GM12878 (cell line): Measurements from ENCODE around the gene C4orf33. TPM values are rescaled to one million over a fixed set of nuclear protein-coding genes. Genes with fewer than 3 reads are reported as not detected.

Experiments used
- ATAC-seq: fragments of 200-7000 bp; cut with Tn5 transposase; 3 replicates; pipeline ENCODE4 v1.9.1; 2020; ENCODE audit warnings: mild to moderate bottlenecking, moderate library complexity
- BruUV-seq: library from RNA; stranded (reverse); fragments of 400-500 nt; replicated peaks from 2 replicates; lab custom pipeline; 2021; lab: Mats Ljungman, UMichigan
- CTCF ChIA-PET: fragments of 300-600 bp; sonication (Branson Sonifier 250); formaldehyde crosslinking; extraction: SDS; loops from one replicate; lab custom pipeline; 2021; ENCODE audit warnings: inconsistent platforms; lab: Yijun Ruan, JAX
- POLR2A ChIA-PET: fragments of 350-600 bp; formaldehyde crosslinking; extraction: SDS; loops from one replicate; lab custom pipeline; 2021; ENCODE audit warnings: inconsistent platforms; lab: Charles Lee
- RAD21 ChIA-PET: fragments of 300-600 bp; sonication (Branson Sonifier 250); formaldehyde crosslinking; loops from one replicate; lab custom pipeline; 2023; ENCODE audit warnings: antibody characterized with exemption; ENCODE audit not compliant: unreplicated experiment; lab: Charles Lee
- SMC1A ChIA-PET: fragments of 300-600 bp; sonication (Branson Sonifier 250); formaldehyde crosslinking; loops from one replicate; lab custom pipeline; 2023; ENCODE audit not compliant: unreplicated experiment, uncharacterized antibody; lab: Charles Lee
- DNase-seq: peaks from one replicate; pipeline ENCODE4 v3.0.0-alpha.2; 2011; ENCODE audit warnings: low read depth, low spot score
- FAIRE-seq: peaks from 3 replicates; lab custom pipeline; 2011; peaks lifted over from hg19 to GRCh38; lab: Jason Lieb, UNC
- H2AFZ ChIP-seq: 2 replicates; pipeline ENCODE4 v1.6.0; 2011; ENCODE audit warnings: low read depth, low read length, control low read depth; ENCODE audit not compliant: control insufficient read depth
- H3K27ac ChIP-seq: 2 replicates; pipeline ENCODE4 v1.5.1; 2011; ENCODE audit warnings: control low read depth; ENCODE audit not compliant: control insufficient read depth, insufficient read depth
- H3K27me3 ChIP-seq, 2 experiments: replicated peaks in 1 of 2; 2 replicates each; pipeline versions ENCODE4 v1.6.0 to v1.6.1; 2011; ENCODE audit warnings: low read length in 1 of 2; ENCODE audit not compliant: control insufficient read depth in 2 of 2, insufficient read depth in 2 of 2
- H3K36me3 ChIP-seq, 2 experiments: 2 replicates each; pipeline ENCODE4 v1.5.1; 2011; ENCODE audit warnings: low read length in 1 of 2; ENCODE audit not compliant: control insufficient read depth in 2 of 2, insufficient read depth in 2 of 2
- H3K4me1 ChIP-seq: 2 replicates; pipeline ENCODE4 v1.6.1; 2011; ENCODE audit warnings: mild to moderate bottlenecking, low read length, moderate library complexity, mixed read lengths; ENCODE audit not compliant: control insufficient read depth, insufficient read depth
- H3K4me2 ChIP-seq: 2 replicates; pipeline ENCODE4 v1.6.0; 2011; ENCODE audit warnings: control low read depth; ENCODE audit not compliant: control insufficient read depth, insufficient read depth
- H3K4me3 ChIP-seq: fragments of 200-600 bp; sonication (generic); 2 replicates; pipeline ENCODE4 v1.5.1; 2016
- H3K79me2 ChIP-seq: 2 replicates; pipeline ENCODE4 v1.6.0; 2011; ENCODE audit warnings: low read length; ENCODE audit not compliant: control insufficient read depth, insufficient read depth
- H3K9ac ChIP-seq: 2 replicates; pipeline ENCODE4 v1.8.0; 2011; ENCODE audit warnings: low read length, control low read depth, mixed read lengths; ENCODE audit not compliant: control insufficient read depth, insufficient read depth
- H3K9me3 ChIP-seq: replicated peaks from 3 replicates; pipeline ENCODE4 v1.5.1; 2011; ENCODE audit warnings: mild to moderate bottlenecking, low read length; ENCODE audit not compliant: control insufficient read depth, insufficient read depth
- H4K20me1 ChIP-seq: 2 replicates; pipeline ENCODE4 v1.6.0; 2011; ENCODE audit not compliant: control insufficient read depth, insufficient read depth
- ASH2L ChIP-seq: fragments of 300-600, 200-600 bp; sonication (generic); IDR thresholded peaks from 2 replicates; pipeline ENCODE4 v1.6.1; 2017; ENCODE audit warnings: low read depth, mild to moderate bottlenecking, borderline replicate concordance
- BHLHE40 ChIP-seq, 2 experiments: fragments of 450-650 bp in 1 of 2; IDR thresholded peaks; 2 replicates each; pipeline ENCODE4 v1.6.1; 2011 to 2017; ENCODE audit warnings: low read depth in 2 of 2, borderline replicate concordance in 1 of 2, improper control_type of control experiment in 1 of 2, low read length in 1 of 2, mild to moderate bottlenecking in 1 of 2
- CBX3 ChIP-seq: fragments of 200-600 bp; sonication (generic); IDR thresholded peaks from 2 replicates; pipeline ENCODE4 v1.6.1; 2016; ENCODE audit warnings: low read depth, borderline replicate concordance
- CBX5 ChIP-seq: sonication (generic); IDR thresholded peaks from 2 replicates; pipeline ENCODE4 v1.6.1; 2016; ENCODE audit warnings: low read depth, moderate library complexity, mild to moderate bottlenecking, inconsistent platforms
- MXI1 ChIP-seq: fragments of 150-350 bp; IDR thresholded peaks from 2 replicates; pipeline ENCODE4 v1.6.1; 2011; ENCODE audit warnings: low read depth, mild to moderate bottlenecking, inconsistent platforms, low read length, improper control_type of control experiment
- NFIC ChIP-seq: IDR thresholded peaks from 2 replicates; pipeline ENCODE4 v1.6.1; 2012; ENCODE audit warnings: low read depth, mild to moderate bottlenecking, inconsistent platforms, low read length, moderate library complexity
- NR2C1 ChIP-seq: fragments of 450-650 bp; IDR thresholded peaks from 2 replicates; pipeline ENCODE4 v1.6.1; 2017; ENCODE audit warnings: antibody characterized with exemption, mild to moderate bottlenecking, moderate library complexity
- NR2F1 ChIP-seq: fragments of 450-650 bp; conservative IDR thresholded peaks from 2 replicates; pipeline ENCODE4 v1.6.1; 2017; ENCODE audit warnings: mild to moderate bottlenecking
- POLR2A ChIP-seq: IDR thresholded peaks from 2 replicates; pipeline ENCODE4 v1.6.1; 2011; ENCODE audit warnings: low read depth, mild to moderate bottlenecking, low read length
- POLR2AphosphoS5 ChIP-seq: IDR thresholded peaks from 2 replicates; pipeline ENCODE4 v1.6.1; 2011; ENCODE audit warnings: mild to moderate bottlenecking, low read length, inconsistent platforms
- RELA ChIP-seq: fragments of 450-650 bp; IDR thresholded peaks from 2 replicates; pipeline ENCODE4 v1.8.0; 2014; ENCODE audit warnings: borderline replicate concordance; ENCODE audit not compliant: partially characterized antibody
- SREBF2 ChIP-seq: IDR thresholded peaks from 2 replicates; pipeline ENCODE4 v1.6.1; 2012; ENCODE audit warnings: mild to moderate bottlenecking, low read length
- ZBED1 ChIP-seq: IDR thresholded peaks from 2 replicates; pipeline ENCODE4 v1.6.1; 2016; ENCODE audit warnings: borderline replicate concordance
- in situ Hi-C: fragments of 300-500 bp; cut with MboI; formaldehyde crosslinking; loops from 9 replicates; pipeline ENCODE4 v1.14.3; 2018; ENCODE audit warnings: mixed read lengths
- intact Hi-C: fragments of 100-400 bp; cut with micrococcal nuclease; formaldehyde crosslinking; loops from one replicate; pipeline ENCODE4 v1.14.2; 2022; ENCODE audit not compliant: unreplicated experiment
- polyA plus RNA-seq, 11 experiments: library from polyadenylated mRNA; depleted of rRNA in 4 of 11; unstranded in 6 of 11; stranded (reverse) in 5 of 11; fragments of >200 nt; fragmentation: Nextera tagmentation in 4 of 11; fragmentation: Illumina TruSeq in 1 of 11; extraction: Ambion mirVana in 4 of 11; extraction: Trizol in 1 of 11; gene quantifications; 1 replicate in 1 of 11; 2 replicates in 10 of 11; pipeline versions ENCODE4 v1.2.1 to v1.2.3, GENCODE V29; 2011 to 2016; ENCODE audit warnings: inconsistent platforms in 2 of 11, missing spikeins in 2 of 11, low read depth in 1 of 11
- total RNA-seq, 4 experiments: library from RNA; depleted of rRNA in 3 of 4; stranded (reverse); fragments of >200 nt in 3 of 4; fragmentation: Illumina TruSeq in 1 of 4; extraction: Trizol in 1 of 4; gene quantifications; 2 replicates each; pipeline versions ENCODE4 v1.2.1 to v1.2.3, GENCODE V29; 2013 to 2021
- TF ChIP-seq, protein P1 (sequence below): fragments of 450-650 bp; IDR thresholded peaks from 2 replicates; pipeline ENCODE4 v1.6.1; 2017; ENCODE audit warnings: mild to moderate bottlenecking
- TF ChIP-seq, protein P2 (sequence below): fragments of 150-350 bp; IDR thresholded peaks from 2 replicates; pipeline ENCODE4 v1.6.1; 2014; ENCODE audit warnings: mild to moderate bottlenecking, low read depth, low read length
- TF ChIP-seq, protein P3 (sequence below): fragments of 450-650 bp; formaldehyde crosslinking; IDR thresholded peaks from 2 replicates; pipeline ENCODE4 v1.4.0; 2020; ENCODE audit warnings: mild to moderate bottlenecking, moderate library complexity
- TF ChIP-seq, protein P4 (sequence below): fragments of 450-650 bp; IDR thresholded peaks from 2 replicates; pipeline ENCODE4 v1.6.1; 2016; ENCODE audit warnings: mild to moderate bottlenecking

The C4orf33 gene
- total and polyA plus RNA-seq, 10 of the 15 experiments (the other 5 are each of a cell fraction or from before 2014, with no cell fraction given) = 10.2 to 29.8 (median 20.3) TPM

DNA sequence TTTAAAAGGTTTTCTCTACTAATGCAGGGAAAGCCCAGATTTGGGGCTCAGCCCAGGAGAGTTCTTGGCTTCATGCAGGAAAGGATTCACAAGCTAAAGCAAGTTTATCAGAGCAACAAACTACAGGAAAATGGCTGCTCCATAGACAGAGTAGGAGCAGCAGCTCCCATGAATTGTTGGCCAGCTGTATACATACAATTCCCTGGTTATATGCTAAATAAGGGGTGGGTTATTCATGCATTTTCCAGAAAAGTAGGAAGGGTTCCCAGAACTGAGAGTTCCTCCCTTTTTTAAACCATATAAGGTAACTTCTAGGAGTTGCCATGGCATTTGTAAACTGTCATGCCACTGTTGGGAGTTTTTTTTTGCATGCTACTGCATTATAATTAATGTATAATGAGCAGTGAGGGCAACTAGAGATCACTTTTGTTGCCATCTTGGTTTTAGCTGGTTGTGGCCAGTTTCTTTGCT, 2.6 kb downstream of the C4orf33 start:
- in situ Hi-C loops = loop anchor here (10.0 kb wide), 1 partner anchor 284 kb away; no protein-coding TSS in a partner anchor
- BruUV-seq = no TSS peak
- ChIA-PET CTCF (no interaction called here), POLR2A (no interaction called here), SMC1A (interaction anchor here (1.3 to 1.6 kb wide), 2 partner anchors 9 to 286 kb away, joined by 4 read pairs; no protein-coding TSS in a partner anchor), RAD21 (no interaction called here)
- no peaks in the 10 kb centered on the region for H3K36me3 ChIP-seq
- H3K4me3 ChIP-seq = no peak overlapping the region
- DNase-seq = no peak
- no peak for ATAC-seq
- H3K4me1 ChIP-seq = peaks cover 3% of the 10 kb centered on the region; the same call in 1 of the 2 replicates
- H3K27ac ChIP-seq = no peak overlapping the region
- no peaks in the 10 kb centered on the region for H3K27me3 ChIP-seq
- H4K20me1 ChIP-seq = no peaks in the 10 kb centered on the region
- no peak overlapping the region for H2AFZ ChIP-seq
- intact Hi-C loops = no loop called here
- no peak for FAIRE-seq
- H3K9me3 ChIP-seq = no peaks in the 10 kb centered on the region
- H3K4me2 ChIP-seq = no peak overlapping the region
- H3K79me2 ChIP-seq = peaks cover 1% of the 10 kb centered on the region
- H3K9ac ChIP-seq = no peak overlapping the region
- TF ChIP-seq NFIC = no peak
- no peak for TF ChIP-seq POLR2AphosphoS5
- TF ChIP-seq POLR2A = no peak
- no peak for TF ChIP-seq RELA
- TF ChIP-seq CBX5 = no peak
- TF ChIP-seq, protein P1, sequence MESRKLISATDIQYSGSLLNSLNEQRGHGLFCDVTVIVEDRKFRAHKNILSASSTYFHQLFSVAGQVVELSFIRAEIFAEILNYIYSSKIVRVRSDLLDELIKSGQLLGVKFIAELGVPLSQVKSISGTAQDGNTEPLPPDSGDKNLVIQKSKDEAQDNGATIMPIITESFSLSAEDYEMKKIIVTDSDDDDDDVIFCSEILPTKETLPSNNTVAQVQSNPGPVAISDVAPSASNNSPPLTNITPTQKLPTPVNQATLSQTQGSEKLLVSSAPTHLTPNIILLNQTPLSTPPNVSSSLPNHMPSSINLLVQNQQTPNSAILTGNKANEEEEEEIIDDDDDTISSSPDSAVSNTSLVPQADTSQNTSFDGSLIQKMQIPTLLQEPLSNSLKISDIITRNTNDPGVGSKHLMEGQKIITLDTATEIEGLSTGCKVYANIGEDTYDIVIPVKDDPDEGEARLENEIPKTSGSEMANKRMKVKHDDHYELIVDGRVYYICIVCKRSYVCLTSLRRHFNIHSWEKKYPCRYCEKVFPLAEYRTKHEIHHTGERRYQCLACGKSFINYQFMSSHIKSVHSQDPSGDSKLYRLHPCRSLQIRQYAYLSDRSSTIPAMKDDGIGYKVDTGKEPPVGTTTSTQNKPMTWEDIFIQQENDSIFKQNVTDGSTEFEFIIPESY = no peak
- TF ChIP-seq, protein P2, sequence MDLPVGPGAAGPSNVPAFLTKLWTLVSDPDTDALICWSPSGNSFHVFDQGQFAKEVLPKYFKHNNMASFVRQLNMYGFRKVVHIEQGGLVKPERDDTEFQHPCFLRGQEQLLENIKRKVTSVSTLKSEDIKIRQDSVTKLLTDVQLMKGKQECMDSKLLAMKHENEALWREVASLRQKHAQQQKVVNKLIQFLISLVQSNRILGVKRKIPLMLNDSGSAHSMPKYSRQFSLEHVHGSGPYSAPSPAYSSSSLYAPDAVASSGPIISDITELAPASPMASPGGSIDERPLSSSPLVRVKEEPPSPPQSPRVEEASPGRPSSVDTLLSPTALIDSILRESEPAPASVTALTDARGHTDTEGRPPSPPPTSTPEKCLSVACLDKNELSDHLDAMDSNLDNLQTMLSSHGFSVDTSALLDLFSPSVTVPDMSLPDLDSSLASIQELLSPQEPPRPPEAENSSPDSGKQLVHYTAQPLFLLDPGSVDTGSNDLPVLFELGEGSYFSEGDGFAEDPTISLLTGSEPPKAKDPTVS = no peak
- TF ChIP-seq CBX3 = no peak
- no peak for TF ChIP-seq MXI1
- TF ChIP-seq ASH2L = no peak
- TF ChIP-seq, protein P3, sequence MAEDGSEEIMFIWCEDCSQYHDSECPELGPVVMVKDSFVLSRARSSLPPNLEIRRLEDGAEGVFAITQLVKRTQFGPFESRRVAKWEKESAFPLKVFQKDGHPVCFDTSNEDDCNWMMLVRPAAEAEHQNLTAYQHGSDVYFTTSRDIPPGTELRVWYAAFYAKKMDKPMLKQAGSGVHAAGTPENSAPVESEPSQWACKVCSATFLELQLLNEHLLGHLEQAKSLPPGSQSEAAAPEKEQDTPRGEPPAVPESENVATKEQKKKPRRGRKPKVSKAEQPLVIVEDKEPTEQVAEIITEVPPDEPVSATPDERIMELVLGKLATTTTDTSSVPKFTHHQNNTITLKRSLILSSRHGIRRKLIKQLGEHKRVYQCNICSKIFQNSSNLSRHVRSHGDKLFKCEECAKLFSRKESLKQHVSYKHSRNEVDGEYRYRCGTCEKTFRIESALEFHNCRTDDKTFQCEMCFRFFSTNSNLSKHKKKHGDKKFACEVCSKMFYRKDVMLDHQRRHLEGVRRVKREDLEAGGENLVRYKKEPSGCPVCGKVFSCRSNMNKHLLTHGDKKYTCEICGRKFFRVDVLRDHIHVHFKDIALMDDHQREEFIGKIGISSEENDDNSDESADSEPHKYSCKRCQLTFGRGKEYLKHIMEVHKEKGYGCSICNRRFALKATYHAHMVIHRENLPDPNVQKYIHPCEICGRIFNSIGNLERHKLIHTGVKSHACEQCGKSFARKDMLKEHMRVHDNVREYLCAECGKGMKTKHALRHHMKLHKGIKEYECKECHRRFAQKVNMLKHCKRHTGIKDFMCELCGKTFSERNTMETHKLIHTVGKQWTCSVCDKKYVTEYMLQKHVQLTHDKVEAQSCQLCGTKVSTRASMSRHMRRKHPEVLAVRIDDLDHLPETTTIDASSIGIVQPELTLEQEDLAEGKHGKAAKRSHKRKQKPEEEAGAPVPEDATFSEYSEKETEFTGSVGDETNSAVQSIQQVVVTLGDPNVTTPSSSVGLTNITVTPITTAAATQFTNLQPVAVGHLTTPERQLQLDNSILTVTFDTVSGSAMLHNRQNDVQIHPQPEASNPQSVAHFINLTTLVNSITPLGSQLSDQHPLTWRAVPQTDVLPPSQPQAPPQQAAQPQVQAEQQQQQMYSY (CRISPR knock-in tag) = no peak
- no peak for TF ChIP-seq NR2C1
- TF ChIP-seq SREBF2 = no peak
- no peak for TF ChIP-seq BHLHE40 (IDR thresholded peaks at IDR 0.05; ENCODE audit: borderline replicate concordance in 1 of 2, low read depth in 2 of 2, low read length in 1 of 2)
- TF ChIP-seq, protein P4, sequence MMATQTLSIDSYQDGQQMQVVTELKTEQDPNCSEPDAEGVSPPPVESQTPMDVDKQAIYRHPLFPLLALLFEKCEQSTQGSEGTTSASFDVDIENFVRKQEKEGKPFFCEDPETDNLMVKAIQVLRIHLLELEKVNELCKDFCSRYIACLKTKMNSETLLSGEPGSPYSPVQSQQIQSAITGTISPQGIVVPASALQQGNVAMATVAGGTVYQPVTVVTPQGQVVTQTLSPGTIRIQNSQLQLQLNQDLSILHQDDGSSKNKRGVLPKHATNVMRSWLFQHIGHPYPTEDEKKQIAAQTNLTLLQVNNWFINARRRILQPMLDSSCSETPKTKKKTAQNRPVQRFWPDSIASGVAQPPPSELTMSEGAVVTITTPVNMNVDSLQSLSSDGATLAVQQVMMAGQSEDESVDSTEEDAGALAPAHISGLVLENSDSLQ = no peak
- TF ChIP-seq ZBED1 = no peak
- no peak for TF ChIP-seq NR2F1
